HG03196 (cell line): Measurements from ENCODE around the gene NCL.
"Not testable (repeated sequence)": the region's sequence is repeated elsewhere in the genome, so short reads cannot be mapped to it uniquely, and the experiment has no call there.

Experiments
- ATAC-seq: cut with Tn5 transposase; IDR thresholded peaks from one replicate; pipeline ENCODE4 v1.9.1; 2021; ENCODE audit not compliant: unreplicated experiment

The NCL gene

GRCh38 chr2:231407686-231408085, 56.6 kb downstream of the NCL start:
- ATAC-seq, result not testable (repeated sequence)

- ATAC-seq, result not testable (repeated sequence)
These were observed 58.5 kb downstream of the NCL start for GRCh38 chr2:231405601-231406367.

GRCh38 chr2:231404183-231404578, 60.1 kb downstream of the NCL start:
- not testable (repeated sequence) for ATAC-seq
